Hindlimb muscle (tissue), 1 donor: ENCODE results near the gene LILRA6. TPM values are rescaled to one million over a fixed set of nuclear protein-coding genes. Genes with fewer than 3 reads are reported as not detected.
A peak's percentile ranks its signal among the peaks of the same experiment; 100 is the strongest.
"Not testable (repeated sequence)": the region's sequence is repeated elsewhere in the genome, so short reads cannot be mapped to it uniquely, and the experiment has no call there.

Source experiments
- DNase-seq: peaks from one replicate; pipeline ENCODE4 v3.0.0-alpha.2; 2013
- polyA plus RNA-seq: library from polyadenylated mRNA; unstranded; fragments of 120-200 nt; gene quantifications from one replicate; pipeline ENCODE4 v1.2.1, GENCODE V29; 2013; ENCODE audit not compliant: insufficient read length

LILRA6 gene
- polyA plus RNA-seq, 1 donor = 2.0 TPM

- no peak for DNase-seq
These were observed 12.6 kb downstream of the LILRA6 start for GRCh38 chr19:54230031-54230430.

- no peak for DNase-seq
These were observed 13.4 kb downstream of the LILRA6 start for GRCh38 chr19:54229146-54229545.

GRCh38 chr19:54224619-54225018, 18.0 kb downstream of the LILRA6 start:
- DNase-seq = not testable (repeated sequence)

GRCh38 chr19:54223937-54224281, 18.7 kb downstream of the LILRA6 start:
- not testable (repeated sequence) for DNase-seq

- DNase-seq = not testable (repeated sequence)
These were observed 19.2 kb downstream of the LILRA6 start for GRCh38 chr19:54223277-54223936.

- DNase-seq = not testable (repeated sequence)
These were observed 19.9 kb downstream of the LILRA6 start, which contains the start of gene LILRB3 for GRCh38 chr19:54222474-54223276. Gene LILRB3 (minus strand): TSS chr19:54223007. CDS start chr19:54222976, 31 bp downstream.

GRCh38 chr19:54221947-54222346, 20.6 kb downstream of the LILRA6 start:
- DNase-seq = not testable (repeated sequence)

GRCh38 chr19:54219702-54220101, 22.9 kb downstream of the LILRA6 start:
- not testable (repeated sequence) for DNase-seq

GRCh38 chr19:54218960-54219661, 23.5 kb downstream of the LILRA6 start:
- no peak for DNase-seq

- DNase-seq = no peak
These were observed 24.3 kb downstream of the LILRA6 start for GRCh38 chr19:54218259-54218658.

- DNase-seq = not testable (repeated sequence)
These were observed 24.9 kb downstream of the LILRA6 start for GRCh38 chr19:54217517-54218247.

- DNase-seq = no peak
These were observed 25.7 kb downstream of the LILRA6 start for GRCh38 chr19:54216869-54217268.

- not testable (repeated sequence) for DNase-seq
These were observed 27.9 kb downstream of the LILRA6 start for GRCh38 chr19:54214734-54215133.

GRCh38 chr19:54214217-54214616, 28.4 kb downstream of the LILRA6 start:
- not testable (repeated sequence) for DNase-seq

GRCh38 chr19:54211235-54211634, 31.4 kb downstream of the LILRA6 start:
- DNase-seq = no peak

- no peak for DNase-seq
These were observed 32.6 kb downstream of the LILRA6 start for GRCh38 chr19:54209811-54210494.

- DNase-seq = no peak
These were observed 33.4 kb downstream of the LILRA6 start for GRCh38 chr19:54209058-54209810.

GRCh38 chr19:54208784-54209057, 33.9 kb downstream of the LILRA6 start:
- DNase-seq = no peak

GRCh38 chr19:54207983-54208783, 34.4 kb downstream of the LILRA6 start:
- DNase-seq = peak; percentile 65

- DNase-seq = no peak
These were observed 35.0 kb downstream of the LILRA6 start for GRCh38 chr19:54207676-54207982.

- DNase-seq = not testable (repeated sequence)
These were observed 35.4 kb downstream of the LILRA6 start for GRCh38 chr19:54207193-54207592.
